GM18505 (cell line): ENCODE measurements around the gene ARNT2.
"Not testable (repeated sequence)": the region's sequence is repeated elsewhere in the genome, so short reads cannot be mapped to it uniquely, and the experiment has no call there.

Experiments used
- ATAC-seq: cut with Tn5 transposase; IDR thresholded peaks from one replicate; pipeline ENCODE4 v1.9.1; 2021; ENCODE audit not compliant: unreplicated experiment
- POLR2A ChIP-seq: IDR thresholded peaks from 4 replicates; pipeline ENCODE4 v1.6.1; 2011; ENCODE audit warnings: borderline replicate concordance; ENCODE audit not compliant: insufficient read depth, insufficient read length; ENCODE audit errors: extremely low read depth

Gene ARNT2

GRCh38 chr15:80404057-80404760, at the start of gene ARNT2:
ARNT2 (plus strand) TSS chr15:80404382; CDS start chr15:80404516, 134 bp downstream.
- no peak for TF ChIP-seq POLR2A
- ATAC-seq, result no peak

GRCh38 chr15:80367094-80367493, 37.1 kb upstream of the ARNT2 start:
- ATAC-seq, result no peak
- TF ChIP-seq POLR2A, result no peak

DNA sequence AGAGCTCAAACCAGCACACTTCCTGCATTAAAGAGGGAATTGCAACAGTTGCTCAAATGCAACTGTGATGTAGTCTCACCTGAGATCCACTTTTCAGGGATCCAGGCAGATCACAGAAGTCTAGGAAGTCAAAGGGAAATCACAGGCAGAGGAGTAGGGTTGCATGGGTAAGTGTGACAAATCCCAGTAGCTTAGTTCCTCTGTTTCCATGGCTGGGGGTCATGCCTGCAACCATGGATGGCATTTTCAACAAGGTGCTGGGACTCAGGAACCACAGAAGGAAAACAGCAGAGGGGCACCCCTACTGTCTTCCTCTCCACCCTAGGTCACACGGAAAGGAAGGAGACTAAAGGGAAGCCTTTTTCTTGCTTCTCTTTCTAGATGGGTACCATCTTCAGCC, 36.5 kb upstream of the ARNT2 start:
- no peak for TF ChIP-seq POLR2A
- no peak for ATAC-seq

DNA sequence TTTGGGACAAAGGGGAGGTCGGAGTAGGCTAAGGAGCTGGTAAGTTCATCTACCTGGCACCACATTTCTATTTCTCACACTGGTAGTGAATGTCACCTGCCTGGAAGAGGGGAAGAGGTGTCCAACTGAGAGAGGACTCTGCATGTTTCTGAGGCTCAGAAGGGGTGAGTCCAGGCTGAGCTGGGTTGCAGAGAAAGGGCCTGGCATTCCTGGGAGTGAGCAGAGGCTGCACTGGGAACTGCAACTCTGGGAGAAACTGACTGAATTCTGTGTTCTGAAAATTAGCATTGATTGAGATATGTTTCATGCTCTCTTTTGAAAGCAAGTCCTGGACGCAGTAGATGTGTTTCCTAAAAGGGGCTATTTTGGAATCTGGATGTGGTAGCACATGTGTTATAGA, 32.3 kb upstream of the ARNT2 start:
- ATAC-seq, result no peak
- TF ChIP-seq POLR2A, result no peak

- TF ChIP-seq POLR2A, result no peak
- no peak for ATAC-seq
Measured at GRCh38 chr15:80374441-80374840, 29.7 kb upstream of the ARNT2 start.

DNA sequence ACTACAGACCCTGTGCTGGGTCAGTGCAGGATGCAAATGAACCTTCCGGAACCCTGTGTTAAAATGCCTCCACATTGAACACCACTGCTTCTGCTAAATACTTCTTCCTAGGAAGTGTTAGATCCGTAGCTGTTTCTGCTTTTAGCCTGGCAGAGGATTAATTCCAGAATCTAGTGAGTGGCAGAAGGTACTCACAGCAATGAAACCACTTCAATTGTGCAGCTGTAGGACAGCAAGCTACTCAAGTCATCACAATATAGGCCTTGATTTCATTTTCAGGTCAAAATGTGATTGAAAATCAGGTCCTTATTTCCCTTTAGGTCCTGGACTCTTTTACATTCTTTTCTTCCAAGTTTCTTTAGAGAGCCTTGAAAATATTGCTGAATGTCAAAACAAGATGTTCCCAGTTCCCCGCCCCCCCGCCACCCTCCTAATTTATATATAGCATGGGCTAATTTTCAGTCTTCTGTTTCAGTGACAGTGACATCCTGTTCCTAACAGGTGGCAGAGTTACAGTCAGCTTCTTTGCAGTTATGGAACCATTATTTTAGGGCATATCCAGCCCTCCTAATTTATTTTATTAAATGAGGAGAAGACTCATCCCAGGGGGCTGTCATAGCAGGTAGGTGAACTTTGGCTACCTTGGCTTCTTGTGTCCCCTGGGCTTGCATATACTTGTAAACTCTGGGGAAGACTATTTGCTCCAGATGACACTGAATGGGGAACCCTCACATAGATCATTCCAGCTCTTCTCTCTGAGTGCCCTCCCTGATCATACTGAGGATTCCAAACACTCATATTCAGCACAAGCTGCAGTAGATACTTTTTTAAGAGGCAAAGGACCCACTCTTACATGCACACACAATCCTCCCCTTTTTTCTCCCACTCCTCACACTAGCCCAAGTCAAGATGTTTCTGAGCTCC, 28.0 kb upstream of the ARNT2 start:
- no peak for ATAC-seq

GRCh38 chr15:80379693-80380092, 24.5 kb upstream of the ARNT2 start:
- ATAC-seq, result no peak
- TF ChIP-seq POLR2A, result no peak

More for the DNA sequence above, 28.0 kb upstream of the ARNT2 start:
- no peak for TF ChIP-seq POLR2A

DNA sequence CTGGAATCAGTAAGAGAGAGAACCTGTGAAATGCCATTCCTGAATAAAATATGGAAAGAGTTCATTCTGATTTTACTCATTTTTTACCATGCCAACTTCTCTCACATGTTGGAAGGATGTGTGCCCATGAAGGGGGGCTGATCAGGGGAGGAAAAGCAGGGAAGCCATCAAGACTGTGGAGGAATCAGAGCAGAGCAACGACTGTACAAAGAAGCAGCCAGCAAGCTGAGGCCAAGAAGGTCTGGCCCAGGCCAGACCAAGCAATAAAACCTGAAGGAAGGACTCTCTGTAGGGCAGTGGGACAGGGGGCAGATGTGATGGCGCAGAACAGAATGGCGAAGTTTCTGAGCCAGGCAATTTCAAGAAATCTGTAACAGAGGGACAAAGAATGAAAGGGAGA, 24.0 kb upstream of the ARNT2 start:
- TF ChIP-seq POLR2A, result no peak
- no peak for ATAC-seq

- ATAC-seq, result no peak
- TF ChIP-seq POLR2A, result no peak
Measured at GRCh38 chr15:80382285-80382684, 21.9 kb upstream of the ARNT2 start.

- ATAC-seq, result no peak
- no peak for TF ChIP-seq POLR2A
Measured at GRCh38 chr15:80384432-80384831, 19.8 kb upstream of the ARNT2 start.

- no peak for ATAC-seq
- no peak for TF ChIP-seq POLR2A
Measured at GRCh38 chr15:80386151-80386550, 18.0 kb upstream of the ARNT2 start.

DNA sequence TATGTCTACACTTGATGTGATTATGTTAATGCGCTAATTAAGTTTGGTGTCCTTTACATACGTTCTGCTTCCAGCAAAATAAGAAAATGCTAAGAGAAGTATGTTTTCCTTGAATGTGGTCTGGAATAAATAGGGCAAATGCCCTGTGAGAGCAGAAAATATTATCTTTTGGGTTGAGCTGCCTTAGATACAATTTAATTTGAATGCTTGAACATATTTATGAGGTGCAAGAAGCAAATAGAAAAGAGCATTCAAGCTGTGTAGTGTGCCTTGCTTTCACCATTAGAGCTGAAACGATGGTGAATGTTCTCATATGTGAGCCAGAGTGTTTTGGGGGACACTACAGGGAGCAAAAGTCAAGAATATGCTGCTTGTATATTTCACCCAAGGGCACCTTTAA, 15.9 kb upstream of the ARNT2 start:
- no peak for ATAC-seq
- TF ChIP-seq POLR2A, result no peak

GRCh38 chr15:80389370-80389769, 14.8 kb upstream of the ARNT2 start:
- no peak for TF ChIP-seq POLR2A
- ATAC-seq, result no peak

- ATAC-seq, result not testable (repeated sequence)
Measured at GRCh38 chr15:80390942-80391341, 13.2 kb upstream of the ARNT2 start.
